BJ (cell line): ENCODE results near the gene ACOT8. TPM values are rescaled to one million over a fixed set of nuclear protein-coding genes. Genes with fewer than 3 reads are reported as not detected.

Experiments used
- CTCF ChIA-PET: fragments of 350-600 bp; formaldehyde crosslinking; extraction: SDS; loops from one replicate; lab custom pipeline; 2021; ENCODE audit warnings: antibody characterized with exemption, inconsistent platforms; lab: Yijun Ruan, JAX
- POLR2A ChIA-PET: fragments of 300-600 bp; sonication (Branson Sonifier 250); formaldehyde crosslinking; extraction: SDS; loops from one replicate; lab custom pipeline; 2021; ENCODE audit warnings: antibody characterized with exemption; lab: Charles Lee
- DNase-seq: peaks from one replicate; pipeline ENCODE4 v3.0.0-alpha.2; 2011; ENCODE audit warnings: low read depth
- H3K27me3 ChIP-seq: 2 replicates; pipeline ENCODE4 v1.6.0; 2011; ENCODE audit warnings: low read length; ENCODE audit not compliant: control insufficient read depth, insufficient read depth
- H3K36me3 ChIP-seq: 2 replicates; pipeline ENCODE4 v1.5.1; 2011; ENCODE audit warnings: low read length; ENCODE audit not compliant: control insufficient read depth, insufficient read depth
- H3K4me3 ChIP-seq: 2 replicates; pipeline ENCODE4 v1.5.1; 2011; ENCODE audit warnings: low read depth, mild to moderate bottlenecking, control low read depth, low read length
- CTCF ChIP-seq: IDR thresholded peaks from 2 replicates; pipeline ENCODE4 v1.5.1; 2011; ENCODE audit warnings: low read depth, mild to moderate bottlenecking, control low read depth, inconsistent platforms, low read length, moderate library complexity; ENCODE audit not compliant: insufficient read depth
- polyA plus RNA-seq: library from polyadenylated mRNA; depleted of rRNA; stranded (reverse); fragments of >200 nt; gene quantifications from 2 replicates; pipeline ENCODE4 v1.2.3, GENCODE V29; 2011

ACOT8 gene
- polyA plus RNA-seq, 1 experiment, result 49.9 TPM

- Histone ChIP-seq H3K36me3 (peaks cover 14% of the 10 kb centered on the region), H3K4me3 (no peak overlapping the region), H3K27me3 (no peaks in the 10 kb centered on the region)
- ChIA-PET POLR2A (no interaction called here), CTCF (interaction anchor here (0.7 to 1.0 kb wide), 2 partner anchors 70 to 88 kb away, joined by 3 to 4 read pairs; no protein-coding TSS in a partner anchor)
- TF ChIP-seq CTCF, result no peak
- no peak for DNase-seq
Measured at GRCh38 chr20:45886590-45887345, 29.6 kb upstream of the ACOT8 start.

GRCh38 chr20:45883100-45883469 lies 25.9 kb upstream of the ACOT8 start:
- Histone ChIP-seq H3K4me3 (no peak overlapping the region), H3K36me3 (peaks cover 14% of the 10 kb centered on the region), H3K27me3 (no peaks in the 10 kb centered on the region)
- POLR2A ChIA-PET, result no interaction called here
- TF ChIP-seq CTCF, result no peak
- CTCF ChIA-PET, result interaction anchor here (0.6 to 1.4 kb wide), 4 partner anchors 13 to 960 kb away, joined by 3 to 4 read pairs (median 3); no protein-coding TSS in a partner anchor
- DNase-seq, result no peak

GRCh38 chr20:45882469-45883099 lies 25.4 kb upstream of the ACOT8 start:
- no peak for TF ChIP-seq CTCF
- CTCF ChIA-PET, result interaction anchor here (0.6 to 2.1 kb wide), 6 partner anchors 8 to 959 kb away, joined by 3 to 13 read pairs (median 3); partner anchors contain the start of genes CTSA and NEURL2
- DNase-seq, result no peak
- POLR2A ChIA-PET, result no interaction called here
- Histone ChIP-seq H3K4me3 (no peak overlapping the region), H3K36me3 (peaks cover 14% of the 10 kb centered on the region), H3K27me3 (no peaks in the 10 kb centered on the region)

GRCh38 chr20:45880988-45881788 lies 24.0 kb upstream of the ACOT8 start, which contains the start of gene ZSWIM1:
ZSWIM1 (plus strand) TSS chr20:45881227; CDS start chr20:45882593, 1,366 bp downstream.
- Histone ChIP-seq H3K4me3 (peak within 1 kb of the TSS; percentile 68), H3K36me3 (peaks cover 15% of the 10 kb centered on the region), H3K27me3 (no peaks in the 10 kb centered on the region)
- POLR2A ChIA-PET, result interaction anchor here (0.6 kb wide), 1 partner anchor 61 kb away, joined by 10 read pairs; no protein-coding TSS in a partner anchor
- CTCF ChIA-PET, result interaction anchor here (0.6 to 2.1 kb wide), 5 partner anchors 9 to 478 kb away, joined by 3 to 13 read pairs (median 3); partner anchors contain the start of genes CTSA and NEURL2
- peak; percentile 97 for DNase-seq
- TF ChIP-seq CTCF, result no peak
